ENCODE results near the gene GARNL3. TPM values are rescaled to one million over a fixed set of nuclear protein-coding genes. Genes with fewer than 3 reads are reported as not detected.

The GARNL3 gene
- total RNA-seq, 2 experiments from 2014 or later = 0.63 to 1.8 TPM

GRCh38 chr9:127219520-127219919, 45.1 kb upstream of the GARNL3 start:
- H3K4me1 Mint-ChIP-seq (ENCODE audit: low read depth) = peaks cover 31% of the 10 kb centered on the region
- Histone ChIP-seq H3K36me3 (ENCODE audit: insufficient read depth, low read length) (no peaks in the 10 kb centered on the region), H3K4me3 (ENCODE audit: low read length) (no peak overlapping the region), H3K4me1 (ENCODE audit: insufficient read depth, low read length) (peaks cover 23% of the 10 kb centered on the region), H3K27me3 (ENCODE audit: control insufficient read depth in 1 of 2, insufficient read depth in 2 of 2, low read length in 2 of 2) (no peaks in the 10 kb centered on the region), H3K27ac (ENCODE audit: low read depth in 1 of 2, low read length in 2 of 2) (no peak overlapping the region), H3K9me3 (ENCODE audit: control insufficient read depth in 1 of 2, insufficient read depth in 1 of 2, low read length in 2 of 2) (no peaks in the 10 kb centered on the region)
- DNase-seq = no peak
- H3K9me3 Mint-ChIP-seq = no peaks in the 10 kb centered on the region
- CTCF ChIA-PET = no interaction called here
- intact Hi-C loops (cut with DNase I, micrococcal nuclease) = loop anchor here (5.0 to 10.0 kb wide), 5 partner anchors 33 to 515 kb away; partner anchors contain the start of genes LRSAM1 (in 1 of the 2), RPL12 (in 1 of the 2), SLC2A8 (in 1 of the 2) and TOR2A (in 1 of the 2)
- TF ChIP-seq CTCF (IDR thresholded peaks at IDR 0.05) = no peak
- peaks cover 6% of the 10 kb centered on the region for H3K36me3 Mint-ChIP-seq (ENCODE audit: low read depth)
- H3K4me3 Mint-ChIP-seq = no peak overlapping the region
- POLR2A ChIA-PET = no interaction called here
- peaks cover 3% of the 10 kb centered on the region for H3K27me3 Mint-ChIP-seq
- H3K27ac Mint-ChIP-seq = no peak overlapping the region
- ATAC-seq (ENCODE audit: poor library complexity) = no peak

GRCh38 chr9:127221695-127222094, 42.9 kb upstream of the GARNL3 start:
- peaks cover 35% of the 10 kb centered on the region for H3K4me1 ChIP-seq (ENCODE audit: insufficient read depth, low read length)
- H3K4me3 ChIP-seq (ENCODE audit: low read length) = no peak overlapping the region
- TF ChIP-seq CTCF (IDR thresholded peaks at IDR 0.05) = no peak
- intact Hi-C loops (cut with DNase I, micrococcal nuclease) = loop anchor here in 1 of 2 experiments (10.0 kb wide), 1 partner anchor 933 kb away; no protein-coding TSS in a partner anchor
- CTCF ChIA-PET = interaction anchor here (1.3 kb wide), 1 partner anchor 31 kb away, joined by 4 read pairs; no protein-coding TSS in a partner anchor
- H3K9me3 ChIP-seq (ENCODE audit: control insufficient read depth in 1 of 2, insufficient read depth in 1 of 2, low read length in 2 of 2) = no peaks in the 10 kb centered on the region
- no peaks in the 10 kb centered on the region for H3K27me3 ChIP-seq (ENCODE audit: control insufficient read depth in 1 of 2, insufficient read depth in 2 of 2, low read length in 2 of 2)
- POLR2A ChIA-PET = interaction anchor here (0.6 kb wide), 1 partner anchor 153 kb away, joined by 4 read pairs; no protein-coding TSS in a partner anchor
- Mint-ChIP-seq H3K27ac (peak overlapping the region; percentile 59), H3K36me3 (ENCODE audit: low read depth) (peaks cover 12% of the 10 kb centered on the region), H3K4me1 (ENCODE audit: low read depth) (peaks cover 40% of the 10 kb centered on the region), H3K4me3 (peak overlapping the region; percentile 11), H3K9me3 (no peaks in the 10 kb centered on the region), H3K27me3 (peaks cover 14% of the 10 kb centered on the region)
- DNase-seq (peak in 4 of 14 experiments; percentile 18 to 45 (median 34)), ATAC-seq (ENCODE audit: poor library complexity) (no peak)
- no peak overlapping the region for H3K27ac ChIP-seq (ENCODE audit: low read depth in 1 of 2, low read length in 2 of 2)
- no peaks in the 10 kb centered on the region for H3K36me3 ChIP-seq (ENCODE audit: insufficient read depth, low read length)

- Mint-ChIP-seq H3K27ac (peak overlapping the region; percentile 90), H3K36me3 (ENCODE audit: low read depth) (peaks cover 12% of the 10 kb centered on the region), H3K4me1 (ENCODE audit: low read depth) (peaks cover 41% of the 10 kb centered on the region), H3K9me3 (no peaks in the 10 kb centered on the region), H3K4me3 (peak overlapping the region; percentile 11), H3K27me3 (peaks cover 19% of the 10 kb centered on the region)
- ChIA-PET CTCF (interaction anchor here (2.3 kb wide), 1 partner anchor 8 kb away, joined by 6 read pairs; no protein-coding TSS in a partner anchor), POLR2A (no interaction called here)
- TF ChIP-seq CTCF (IDR thresholded peaks at IDR 0.05) = no peak
- Histone ChIP-seq H3K4me3 (ENCODE audit: low read length) (no peak overlapping the region), H3K9me3 (ENCODE audit: control insufficient read depth in 1 of 2, insufficient read depth in 1 of 2, low read length in 2 of 2) (no peaks in the 10 kb centered on the region), H3K27ac (ENCODE audit: low read depth in 1 of 2, low read length in 2 of 2) (no peak overlapping the region), H3K4me1 (ENCODE audit: insufficient read depth, low read length) (peaks cover 35% of the 10 kb centered on the region), H3K27me3 (ENCODE audit: control insufficient read depth in 1 of 2, insufficient read depth in 2 of 2, low read length in 2 of 2) (no peaks in the 10 kb centered on the region), H3K36me3 (ENCODE audit: insufficient read depth, low read length) (no peaks in the 10 kb centered on the region)
- ATAC-seq (ENCODE audit: poor library complexity) (no peak), DNase-seq (no peak)
- intact Hi-C loops (cut with DNase I, micrococcal nuclease) = loop anchor here in 1 of 2 experiments (10.0 kb wide), 1 partner anchor 932 kb away; no protein-coding TSS in a partner anchor
Observed at GRCh38 chr9:127222388-127223095, 42.0 kb upstream of the GARNL3 start.

Data from CD4-positive, alpha-beta T cell (primary cell).